Neural crest cell (in vitro differentiated cells): ENCODE measurements around the gene OSBPL3. TPM values are rescaled to one million over a fixed set of nuclear protein-coding genes. Genes with fewer than 3 reads are reported as not detected.

ENCODE experiments used
- DNase-seq: peaks from one replicate; pipeline ENCODE4 v3.0.0; 2021; ENCODE audit warnings: low read depth, mixed read lengths, low spot score
- H3K27ac Mint-ChIP-seq: one replicate; pipeline ENCODE4 v1.8.0; 2021; ENCODE audit warnings: mild to moderate bottlenecking, mixed read lengths; ENCODE audit not compliant: unreplicated experiment
- H3K27me3 Mint-ChIP-seq: 2 replicates; pipeline ENCODE4 v1.8.0; 2021; ENCODE audit warnings: low read depth, mild to moderate bottlenecking, mixed read lengths
- H3K36me3 Mint-ChIP-seq: 2 replicates; pipeline ENCODE4 v1.8.0; 2021; ENCODE audit warnings: low read depth, mild to moderate bottlenecking, mixed read lengths
- H3K4me1 Mint-ChIP-seq: 2 replicates; pipeline ENCODE4 v1.8.0; 2021; ENCODE audit warnings: mixed read lengths
- H3K4me3 Mint-ChIP-seq: one replicate; pipeline ENCODE4 v1.8.0; 2021; ENCODE audit warnings: mild to moderate bottlenecking, mixed read lengths
- H3K9me3 Mint-ChIP-seq: 2 replicates; pipeline ENCODE4 v1.8.0; 2021; ENCODE audit warnings: mixed read lengths
- total RNA-seq: library from RNA; stranded (reverse); gene quantifications from 2 replicates; pipeline ENCODE4 v1.2.1, GENCODE V29; 2021
- TF ChIP-seq, protein P1 (sequence below): fragments of 200-600 bp; sonication (generic); conservative IDR thresholded peaks from 2 replicates; pipeline ENCODE4 v1.5.0; 2021; ENCODE audit warnings: antibody characterized with exemption, mild to moderate bottlenecking

OSBPL3 gene
- total RNA-seq, 1 donor from 2014 or later = 11.8 TPM

DNA sequence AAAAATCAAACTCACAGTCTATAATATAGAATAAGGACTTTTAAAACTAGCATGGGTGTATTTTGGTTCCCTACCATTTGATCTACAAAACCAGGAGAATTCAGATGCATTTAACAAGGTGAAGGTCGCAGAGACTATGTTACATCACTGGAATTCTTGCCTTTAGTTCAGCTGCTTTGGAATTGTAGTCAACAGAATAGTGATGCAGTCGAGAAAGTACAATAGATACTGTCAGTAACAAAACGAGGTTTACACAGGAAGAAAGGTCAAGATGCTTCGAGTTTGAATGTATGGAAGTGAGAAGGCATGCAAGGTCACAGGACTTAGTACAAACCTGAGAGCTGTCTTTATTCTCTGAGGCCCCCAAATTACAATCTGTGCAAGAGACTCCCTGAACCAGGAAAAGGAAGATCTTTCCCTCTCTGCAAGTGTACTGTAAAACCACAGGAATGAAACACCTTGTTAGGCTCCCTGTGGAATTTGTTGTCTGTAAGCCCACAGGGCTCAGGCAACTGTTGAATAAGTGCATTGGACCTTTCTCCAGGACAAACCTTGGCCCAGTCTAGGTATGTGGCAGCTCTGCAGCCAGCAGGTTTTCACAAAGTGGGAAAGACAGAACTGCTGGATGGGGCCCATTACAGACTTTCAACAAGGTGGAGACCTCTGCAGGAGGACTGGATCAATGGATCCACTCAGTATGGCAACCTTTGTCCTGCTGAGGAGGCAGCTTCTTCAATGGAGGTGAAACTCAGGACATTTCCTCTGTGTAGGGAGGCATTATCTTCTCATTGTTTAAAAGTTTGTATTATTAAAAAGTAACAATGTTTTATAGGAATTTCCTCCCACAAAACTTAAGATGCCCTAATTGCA lies 121.6 kb downstream of the OSBPL3 start:
- Mint-ChIP-seq H3K4me1 (peaks cover 12% of the 10 kb centered on the region), H3K9me3 (peaks cover 5% of the 10 kb centered on the region), H3K27ac (no peak overlapping the region), H3K36me3 (peaks cover 6% of the 10 kb centered on the region), H3K4me3 (no peak overlapping the region), H3K27me3 (no peaks in the 10 kb centered on the region)
- DNase-seq = no peak
- TF ChIP-seq, protein P1, sequence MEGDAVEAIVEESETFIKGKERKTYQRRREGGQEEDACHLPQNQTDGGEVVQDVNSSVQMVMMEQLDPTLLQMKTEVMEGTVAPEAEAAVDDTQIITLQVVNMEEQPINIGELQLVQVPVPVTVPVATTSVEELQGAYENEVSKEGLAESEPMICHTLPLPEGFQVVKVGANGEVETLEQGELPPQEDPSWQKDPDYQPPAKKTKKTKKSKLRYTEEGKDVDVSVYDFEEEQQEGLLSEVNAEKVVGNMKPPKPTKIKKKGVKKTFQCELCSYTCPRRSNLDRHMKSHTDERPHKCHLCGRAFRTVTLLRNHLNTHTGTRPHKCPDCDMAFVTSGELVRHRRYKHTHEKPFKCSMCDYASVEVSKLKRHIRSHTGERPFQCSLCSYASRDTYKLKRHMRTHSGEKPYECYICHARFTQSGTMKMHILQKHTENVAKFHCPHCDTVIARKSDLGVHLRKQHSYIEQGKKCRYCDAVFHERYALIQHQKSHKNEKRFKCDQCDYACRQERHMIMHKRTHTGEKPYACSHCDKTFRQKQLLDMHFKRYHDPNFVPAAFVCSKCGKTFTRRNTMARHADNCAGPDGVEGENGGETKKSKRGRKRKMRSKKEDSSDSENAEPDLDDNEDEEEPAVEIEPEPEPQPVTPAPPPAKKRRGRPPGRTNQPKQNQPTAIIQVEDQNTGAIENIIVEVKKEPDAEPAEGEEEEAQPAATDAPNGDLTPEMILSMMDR = no peak

DNA sequence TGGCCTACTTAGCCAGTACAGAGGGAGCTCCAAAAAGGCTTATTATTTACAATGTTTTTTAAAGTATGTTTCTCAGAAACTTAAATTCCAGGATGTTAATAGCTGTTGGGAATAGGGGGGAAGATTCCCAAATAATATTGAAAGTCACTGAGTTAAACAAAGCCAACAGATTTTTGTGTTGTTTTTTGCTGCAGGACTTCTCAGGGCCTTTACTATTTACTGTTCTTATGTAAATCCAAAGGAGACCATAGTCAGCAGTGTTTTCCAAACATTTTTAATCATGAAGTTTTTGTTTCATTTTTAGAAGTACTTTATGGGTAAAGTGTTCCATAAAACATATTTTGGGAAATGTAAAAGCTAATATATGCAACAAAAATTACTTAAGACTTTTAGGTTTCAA lies 122.4 kb downstream of the OSBPL3 start:
- Mint-ChIP-seq H3K27ac (no peak overlapping the region), H3K4me3 (no peak overlapping the region), H3K4me1 (peaks cover 15% of the 10 kb centered on the region), H3K9me3 (peaks cover 5% of the 10 kb centered on the region), H3K36me3 (peaks cover 6% of the 10 kb centered on the region), H3K27me3 (no peaks in the 10 kb centered on the region)
- DNase-seq = no peak
- TF ChIP-seq, protein P1 = no peak

DNA sequence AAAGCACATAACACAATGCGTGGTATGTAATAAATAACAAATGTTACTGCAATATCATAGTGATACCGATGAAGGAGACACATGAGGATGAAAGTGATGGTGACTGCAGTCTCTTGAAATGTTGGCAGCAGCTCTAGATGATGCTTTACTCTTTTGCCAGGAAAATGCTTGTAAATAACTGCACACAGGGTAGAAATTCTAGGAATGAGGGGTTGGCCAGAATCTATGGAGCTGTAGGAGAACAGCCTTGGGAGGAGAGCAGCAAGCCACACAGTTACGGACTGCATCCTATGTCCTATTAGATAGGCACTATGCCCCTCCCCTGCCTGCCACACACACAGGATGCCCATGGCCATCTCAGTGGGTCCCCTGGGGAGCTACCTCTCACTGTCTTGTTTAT lies 125.1 kb downstream of the OSBPL3 start:
- Mint-ChIP-seq H3K36me3 (no peaks in the 10 kb centered on the region), H3K27me3 (no peaks in the 10 kb centered on the region), H3K4me1 (peaks cover 21% of the 10 kb centered on the region), H3K4me3 (no peak overlapping the region), H3K9me3 (no peaks in the 10 kb centered on the region), H3K27ac (no peak overlapping the region)
- no peak for DNase-seq
- TF ChIP-seq, protein P1 = no peak

DNA sequence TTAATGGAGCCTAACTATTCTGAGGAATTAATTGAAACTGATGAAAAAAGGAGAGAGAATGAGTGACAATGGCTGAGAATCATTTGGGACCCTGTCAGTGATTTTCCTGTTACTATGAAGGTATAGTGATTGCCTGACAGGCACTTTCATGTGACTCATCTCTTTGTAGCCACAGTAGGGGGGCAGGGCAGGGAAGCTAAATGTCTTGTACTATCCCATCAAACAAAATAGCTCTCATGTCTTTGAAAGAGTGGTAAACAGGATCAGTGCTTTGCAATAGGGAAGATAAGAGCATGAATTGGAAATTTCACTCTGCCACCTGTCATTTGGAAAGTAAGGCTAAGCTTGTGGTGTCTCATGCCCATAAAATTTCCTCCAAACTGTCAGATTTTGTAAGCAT lies 128.2 kb downstream of the OSBPL3 start:
- no peak overlapping the region for H3K27ac Mint-ChIP-seq
- no peak overlapping the region for H3K4me3 Mint-ChIP-seq
- no peaks in the 10 kb centered on the region for H3K36me3 Mint-ChIP-seq
- H3K27me3 Mint-ChIP-seq = no peaks in the 10 kb centered on the region
- H3K9me3 Mint-ChIP-seq = no peaks in the 10 kb centered on the region
- TF ChIP-seq, protein P1 = no peak
- DNase-seq = no peak
- H3K4me1 Mint-ChIP-seq = peaks cover 14% of the 10 kb centered on the region

DNA sequence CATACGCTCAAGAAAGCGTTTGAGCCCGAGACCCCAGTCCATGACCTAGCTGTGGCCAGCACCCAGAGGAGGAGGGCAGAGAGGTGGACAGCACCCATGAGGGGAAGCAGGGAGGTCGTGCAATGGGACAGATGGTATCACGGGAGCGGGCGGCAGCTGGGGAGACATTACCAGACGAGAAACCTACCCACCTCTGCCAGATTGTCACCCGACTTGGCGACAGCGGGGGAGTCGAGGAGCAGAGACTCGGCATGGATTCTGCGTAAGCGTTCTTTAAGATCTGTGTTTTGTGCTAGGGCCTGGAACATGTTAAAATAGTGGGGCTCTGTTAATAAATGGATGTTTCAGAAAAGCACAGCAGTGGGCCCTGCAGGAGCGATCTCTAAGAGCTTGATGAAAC lies 131.1 kb downstream of the OSBPL3 start:
- Mint-ChIP-seq H3K36me3 (no peaks in the 10 kb centered on the region), H3K4me3 (no peak overlapping the region), H3K27me3 (no peaks in the 10 kb centered on the region), H3K27ac (peak overlapping the region; percentile 79), H3K4me1 (peaks cover 18% of the 10 kb centered on the region), H3K9me3 (no peaks in the 10 kb centered on the region)
- DNase-seq = no peak
- TF ChIP-seq, protein P1 = no peak
